AG09319 (cell line): ENCODE data around the gene DCTD.

Experiments used
- DNase-seq: peaks from one replicate; pipeline ENCODE4 v3.0.0-alpha.2; 2010; ENCODE audit warnings: low read depth; ENCODE audit errors: extremely low read depth
- CTCF ChIP-seq: IDR thresholded peaks from 2 replicates; pipeline ENCODE4 v1.5.1; 2011; ENCODE audit warnings: low read depth, mild to moderate bottlenecking, inconsistent platforms, low read length, moderate library complexity

Gene DCTD

GRCh38 chr4:182937268-182938204 lies 20.4 kb upstream of the DCTD start:
- DNase-seq, result no peak

DNA sequence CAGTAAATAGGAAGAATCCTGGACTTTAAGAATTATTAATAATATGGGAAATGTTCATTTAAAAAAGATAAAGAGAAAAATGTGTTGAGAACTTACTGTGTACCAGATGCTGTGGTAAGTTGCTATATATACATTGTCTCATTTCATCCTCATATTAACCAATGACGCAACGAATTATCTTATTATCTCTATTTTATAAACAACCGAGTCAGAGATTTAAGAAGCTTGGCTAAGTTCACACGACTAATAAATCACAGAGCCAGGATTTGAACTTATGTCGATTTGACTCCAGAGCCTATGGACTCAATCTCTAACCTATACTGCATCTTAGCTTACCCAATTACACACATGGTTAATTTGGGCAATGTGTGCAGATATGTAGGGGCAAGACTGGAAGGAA lies 15.5 kb upstream of the DCTD start:
- no peak for TF ChIP-seq CTCF
- DNase-seq, result no peak

More at GRCh38 chr4:182937268-182938204, 20.4 kb upstream of the DCTD start:
- no peak for TF ChIP-seq CTCF

GRCh38 chr4:182931691-182932345 lies 14.6 kb upstream of the DCTD start:
- TF ChIP-seq CTCF, result no peak
- DNase-seq, result no peak

DNA sequence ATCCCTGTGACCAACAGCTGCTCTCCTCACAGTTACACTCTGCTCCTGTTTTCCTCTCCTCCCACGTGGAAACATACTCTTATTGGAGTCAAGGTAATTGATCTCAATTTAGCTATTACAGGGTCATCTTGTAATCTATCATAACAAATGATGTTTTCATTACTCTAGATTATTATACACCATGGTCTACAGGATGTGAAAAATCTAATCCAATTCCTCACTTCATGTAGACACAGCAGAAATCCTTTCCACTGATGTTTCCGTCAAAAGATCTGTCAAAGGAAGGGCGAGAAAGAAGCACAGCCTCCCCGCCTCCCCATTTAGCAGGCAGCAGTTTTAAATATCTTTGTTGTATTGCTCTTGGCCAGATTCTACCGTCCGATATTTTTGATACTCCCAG lies 13.7 kb upstream of the DCTD start:
- no peak for DNase-seq
- TF ChIP-seq CTCF, result no peak

DNA sequence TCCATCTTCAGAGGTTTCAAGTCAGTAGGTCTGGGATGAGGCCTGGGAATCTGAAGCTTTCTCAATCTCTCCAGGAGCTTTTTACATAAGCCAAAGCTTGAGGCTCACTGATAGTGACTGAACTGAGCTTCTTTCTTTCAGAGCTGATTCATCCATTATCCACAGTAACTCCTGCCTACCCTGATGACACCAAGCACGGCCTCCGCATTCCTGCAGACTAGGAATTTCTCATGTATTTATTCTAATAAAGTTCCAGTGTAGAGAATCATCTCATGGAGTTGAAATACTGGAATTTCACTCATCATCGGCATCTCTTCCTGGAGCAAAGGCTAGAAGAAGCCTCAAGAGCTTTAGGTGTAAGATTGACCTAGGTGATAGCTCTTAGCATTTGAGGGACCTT lies 12.1 kb upstream of the DCTD start:
- DNase-seq, result peak; percentile 73
- no peak for TF ChIP-seq CTCF

DNA sequence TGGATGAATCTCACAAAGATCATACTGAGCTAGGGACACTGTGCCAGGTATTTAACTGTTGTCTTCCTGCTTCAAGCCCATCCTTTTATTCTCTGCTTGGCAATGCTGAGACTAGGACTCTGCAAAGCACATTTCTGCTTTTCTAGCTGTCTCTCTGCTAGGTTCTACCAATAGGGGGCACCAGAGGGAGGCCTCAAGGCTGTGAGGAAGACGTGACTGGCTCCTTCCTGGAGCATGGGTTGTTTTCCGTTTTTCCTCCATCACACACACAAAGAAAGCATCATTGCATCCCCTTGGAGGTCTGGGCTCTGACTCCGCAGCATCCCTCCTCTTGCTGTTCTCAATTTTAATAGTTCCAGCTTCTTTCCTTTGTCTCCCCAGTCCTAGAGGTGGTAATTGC lies 10.9 kb upstream of the DCTD start:
- peak; percentile 20 for TF ChIP-seq CTCF
- no peak for DNase-seq

DNA sequence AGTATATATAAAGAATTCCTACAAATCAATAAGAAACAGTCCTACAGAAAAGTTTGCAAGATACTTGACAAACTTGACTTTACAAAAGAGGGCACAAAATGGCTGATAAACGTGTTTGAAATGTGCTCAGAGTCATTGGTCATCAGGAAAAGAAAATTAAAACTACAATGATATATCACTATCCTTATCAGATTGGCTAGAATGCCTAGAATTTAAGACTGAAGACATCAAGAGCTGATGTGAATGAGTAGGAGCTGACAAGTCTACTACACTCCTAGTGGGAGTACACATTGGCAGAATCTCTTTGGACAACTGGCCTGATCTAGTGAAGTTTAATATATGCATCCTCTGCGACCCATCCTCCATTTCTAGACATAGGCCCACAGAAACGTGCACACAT lies 10.3 kb upstream of the DCTD start:
- no peak for DNase-seq
- TF ChIP-seq CTCF, result no peak
